OCI-LY1 (cell line): ENCODE data around the gene DNAAF2.
"Not testable (repeated sequence)": the region's sequence is repeated elsewhere in the genome, so short reads cannot be mapped to it uniquely, and the experiment has no call there.

ENCODE experiments used
- H2AFZ ChIP-seq: fragments of 200-600 bp; sonication (generic), shearing (Covaris generic); 2 replicates; pipeline ENCODE4 v1.6.0; 2014; ENCODE audit warnings: antibody characterized with exemption, mild to moderate bottlenecking, low read length
- H3F3A ChIP-seq: fragments of 200-600 bp; sonication (generic), shearing (Covaris generic); 2 replicates; pipeline ENCODE4 v1.6.0; 2014; ENCODE audit warnings: mild to moderate bottlenecking, antibody characterized with exemption, low read length, moderate library complexity; ENCODE audit not compliant: insufficient read depth
- H3K27ac ChIP-seq: fragments of 200-600 bp; sonication (generic); 2 replicates; pipeline ENCODE4 v1.5.1; 2014; ENCODE audit warnings: low read length, mixed run types, mild to moderate bottlenecking, low read depth; ENCODE audit not compliant: poor library complexity, severe bottlenecking
- H3K27me3 ChIP-seq: fragments of 200-600 bp; sonication (generic); 2 replicates; pipeline ENCODE4 v1.6.0; 2014; ENCODE audit warnings: antibody characterized with exemption, mild to moderate bottlenecking, low read length, moderate library complexity; ENCODE audit not compliant: insufficient read depth
- H3K36me3 ChIP-seq: fragments of 200-600 bp; sonication (generic); 2 replicates; pipeline ENCODE4 v1.6.1; 2014; ENCODE audit warnings: mild to moderate bottlenecking, antibody characterized with exemption, low read length, moderate library complexity, mixed read lengths; ENCODE audit not compliant: insufficient read depth
- H3K4me1 ChIP-seq: fragments of 200-600 bp; sonication (generic); 2 replicates; pipeline ENCODE4 v1.5.1; 2014; ENCODE audit warnings: mild to moderate bottlenecking, low read length, moderate library complexity; ENCODE audit not compliant: insufficient read depth, severe bottlenecking
- H3K4me2 ChIP-seq: fragments of 200-600 bp; sonication (generic), shearing (Covaris generic); 2 replicates; pipeline ENCODE4 v1.6.1; 2014; ENCODE audit warnings: low read length
- H3K4me3 ChIP-seq: fragments of 200-600 bp; sonication (generic); 2 replicates; pipeline ENCODE4 v1.5.1; 2014; ENCODE audit warnings: low read length, low read depth, mild to moderate bottlenecking, mixed read lengths; ENCODE audit not compliant: poor library complexity, severe bottlenecking
- H3K79me2 ChIP-seq: fragments of 200-600 bp; shearing (Covaris generic); 2 replicates; pipeline ENCODE4 v1.6.1; 2016; ENCODE audit warnings: mixed run types, low read length, mixed read lengths; ENCODE audit not compliant: insufficient read depth
- H3K9ac ChIP-seq: fragments of 200-600 bp; sonication (generic), shearing (Covaris generic); 2 replicates; pipeline ENCODE4 v1.6.1; 2014; ENCODE audit warnings: mild to moderate bottlenecking, low read length, mixed read lengths
- H3K9me2 ChIP-seq: fragments of 200-600 bp; sonication (generic), shearing (Covaris generic); 2 replicates; pipeline ENCODE4 v1.6.1; 2014; ENCODE audit warnings: low read depth, mild to moderate bottlenecking, low read length, mixed read lengths
- H3K9me3 ChIP-seq: fragments of 200-600 bp; shearing (Covaris generic); 2 replicates; pipeline ENCODE4 v1.6.1; 2014; ENCODE audit warnings: low read length, mixed read lengths
- H4K20me1 ChIP-seq: fragments of 200-600 bp; sonication (generic), shearing (Covaris generic); 2 replicates; pipeline ENCODE4 v1.6.0; 2016; ENCODE audit warnings: mild to moderate bottlenecking, low read length; ENCODE audit not compliant: insufficient read depth
- CTCF ChIP-seq: fragments of 200-600 bp; sonication (generic), shearing (Covaris generic); IDR thresholded peaks from 2 replicates; pipeline ENCODE4 v1.5.1; 2017; ENCODE audit warnings: mild to moderate bottlenecking, antibody characterized with exemption, low read length, moderate library complexity, mixed read lengths
- EZH2 ChIP-seq: fragments of 200-600 bp; sonication (generic), shearing (Covaris generic); IDR thresholded peaks from 2 replicates; pipeline ENCODE4 v1.8.0; 2017; ENCODE audit warnings: borderline replicate concordance, mixed run types, mild to moderate bottlenecking, antibody characterized with exemption, low read length, moderate library complexity, mixed read lengths

DNAAF2 gene

DNA sequence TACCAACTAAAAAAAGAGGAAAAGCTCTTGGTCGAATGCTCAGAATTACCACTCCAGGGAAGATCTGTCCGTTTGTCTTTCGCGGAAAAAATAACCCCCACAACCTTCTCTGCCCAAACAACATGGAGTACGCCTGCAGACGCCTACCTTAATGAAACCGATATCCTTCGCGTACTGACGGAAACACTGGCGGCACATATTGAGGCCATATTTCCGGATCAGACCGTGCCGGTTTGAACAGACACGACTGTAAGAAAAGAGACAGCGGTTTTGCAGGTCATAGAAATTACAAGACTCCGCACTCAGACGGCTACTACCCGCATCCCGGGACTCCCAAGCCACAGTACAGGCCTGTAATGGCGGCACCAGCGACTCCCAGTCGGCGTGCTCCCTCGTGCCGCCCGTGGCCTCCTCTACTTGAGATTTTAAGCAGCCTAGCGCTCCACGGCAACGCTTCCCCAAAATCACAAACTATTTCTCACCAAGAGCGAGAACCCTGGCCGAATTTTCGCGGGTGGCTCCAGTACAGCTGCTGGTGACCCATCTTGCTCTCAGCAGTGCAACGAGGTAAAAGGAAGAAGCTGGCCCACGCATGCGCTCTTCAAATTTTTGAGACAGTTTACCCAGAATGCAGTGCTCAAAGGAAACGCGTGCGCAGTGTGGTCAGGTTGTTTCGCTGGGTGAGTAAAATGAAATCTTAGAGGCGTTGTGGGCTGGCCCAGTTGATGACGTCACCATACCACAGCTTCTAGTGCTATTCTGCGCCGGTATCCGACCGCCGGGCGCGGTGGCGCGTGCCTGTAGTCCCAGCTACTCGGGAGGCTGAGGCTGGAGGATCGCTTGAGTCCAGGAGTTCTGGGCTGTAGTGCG lies 49.0 kb downstream of the DNAAF2 start, which contains the start of gene RPS29:
Gene RPS29 (minus strand): TSS at position 578 of the 870 bp plus-strand sequence. CDS start 34 bp downstream, at position 544.
- H3K9me2 ChIP-seq = no peaks in the 10 kb centered on the region
- peak within 1 kb of the TSS; percentile 88 for H3K9ac ChIP-seq
- H3K9me3 ChIP-seq = no peaks in the 10 kb centered on the region
- no peaks in the 10 kb centered on the region for H3K27me3 ChIP-seq
- peaks cover 45% of the 10 kb centered on the region for H3K79me2 ChIP-seq
- no peak within 1 kb of the TSS for H2AFZ ChIP-seq
- no peaks in the 10 kb centered on the region for H3F3A ChIP-seq
- no peak for TF ChIP-seq EZH2
- no peak for TF ChIP-seq CTCF
- peak within 1 kb of the TSS; percentile 74 for H3K27ac ChIP-seq
- peaks cover 7% of the 10 kb centered on the region; the same call in 1 of the 2 replicates for H4K20me1 ChIP-seq
- peaks cover 47% of the 10 kb centered on the region for H3K36me3 ChIP-seq
- H3K4me3 ChIP-seq = peak within 1 kb of the TSS; percentile 90
- H3K4me2 ChIP-seq = peak within 1 kb of the TSS; percentile 90
- H3K4me1 ChIP-seq = peaks cover 25% of the 10 kb centered on the region

- H3F3A ChIP-seq = not testable (repeated sequence)
- H3K4me2 ChIP-seq = peak overlapping the region; percentile 90
Observed at GRCh38 chr14:49584981-49585640, 49.9 kb downstream of the DNAAF2 start.

GRCh38 chr14:49584058-49584457 lies 51.0 kb downstream of the DNAAF2 start:
- Histone ChIP-seq H3K9me3 (no peaks in the 10 kb centered on the region), H3K36me3 (peaks cover 59% of the 10 kb centered on the region), H3K9ac (peak overlapping the region; percentile 88), H3K27ac (peak overlapping the region; percentile 24), H3K79me2 (peaks cover 57% of the 10 kb centered on the region), H3K27me3 (no peaks in the 10 kb centered on the region), H4K20me1 (peaks cover 7% of the 10 kb centered on the region; the same call in 1 of the 2 replicates), H3K4me1 (peaks cover 25% of the 10 kb centered on the region), H3K4me2 (peak overlapping the region; percentile 90), H2AFZ (no peak overlapping the region), H3F3A (no peaks in the 10 kb centered on the region), H3K9me2 (no peaks in the 10 kb centered on the region), H3K4me3 (peak overlapping the region; percentile 90)
- TF ChIP-seq CTCF (no peak), EZH2 (no peak)

More at GRCh38 chr14:49584981-49585640, 49.9 kb downstream of the DNAAF2 start:
- Histone ChIP-seq H3K4me1 (peaks cover 25% of the 10 kb centered on the region), H3K9ac (peak overlapping the region; percentile 88), H3K79me2 (peaks cover 49% of the 10 kb centered on the region), H3K4me3 (peak overlapping the region; percentile 90), H3K27ac (peak overlapping the region; percentile 74), H3K36me3 (peaks cover 49% of the 10 kb centered on the region)
- H3K9me2 ChIP-seq, H3K9me3 ChIP-seq, H4K20me1 ChIP-seq, H2AFZ ChIP-seq, H3K27me3 ChIP-seq: not testable (repeated sequence)
